GM12872 (cell line): ENCODE measurements around the gene LAMA5.

Experiments used
- CTCF ChIP-seq: IDR thresholded peaks from 3 replicates; pipeline ENCODE4 v1.5.1; 2011; ENCODE audit warnings: low read depth, mild to moderate bottlenecking, low read length, moderate library complexity; ENCODE audit not compliant: insufficient read depth

Gene LAMA5

DNA sequence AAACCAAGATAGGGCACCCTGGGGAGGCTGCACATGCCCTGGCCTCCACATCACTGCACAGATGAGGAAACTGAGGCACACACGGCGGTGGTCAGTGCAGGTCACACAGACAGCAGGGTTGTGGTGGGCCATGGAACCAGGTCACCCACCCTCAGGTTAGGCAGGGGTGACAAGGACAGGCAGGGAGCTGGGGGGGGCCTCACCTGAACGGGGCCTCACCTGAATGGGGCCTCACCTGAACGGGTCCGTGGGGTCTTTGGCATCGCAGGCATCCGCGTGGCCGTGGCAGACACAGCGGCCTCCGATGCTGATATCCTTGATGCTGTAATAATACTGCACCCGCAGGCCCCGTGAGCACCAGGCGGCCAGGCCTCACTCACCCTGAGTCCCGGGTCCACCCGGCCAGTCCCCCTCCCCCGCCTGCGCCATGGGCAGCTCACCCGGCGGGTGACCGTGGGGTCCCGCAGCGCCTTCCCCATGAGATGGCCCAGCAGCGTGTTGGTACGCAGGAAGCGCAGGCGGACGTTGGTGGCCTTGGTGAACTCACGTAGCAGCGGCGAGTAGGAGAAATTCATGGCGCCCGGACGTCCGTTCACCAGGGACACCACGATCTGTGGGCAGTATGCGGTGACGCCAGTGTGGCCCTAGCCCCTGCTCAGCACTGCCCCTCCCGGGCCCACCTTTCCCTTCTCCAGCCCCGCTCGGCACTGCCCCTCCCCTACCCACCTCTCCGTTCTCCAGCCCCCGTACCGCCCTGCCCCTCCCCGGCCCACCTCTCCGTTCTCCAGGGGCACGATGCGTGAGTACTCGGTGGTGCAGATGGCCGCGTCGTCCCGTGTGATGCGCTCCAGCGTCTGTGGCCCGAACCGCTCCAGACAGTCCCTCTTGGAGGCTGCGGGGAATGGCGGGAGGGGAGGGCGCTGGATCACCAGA is 15.4 kb downstream of the LAMA5 start:
- no peak for TF ChIP-seq CTCF

DNA sequence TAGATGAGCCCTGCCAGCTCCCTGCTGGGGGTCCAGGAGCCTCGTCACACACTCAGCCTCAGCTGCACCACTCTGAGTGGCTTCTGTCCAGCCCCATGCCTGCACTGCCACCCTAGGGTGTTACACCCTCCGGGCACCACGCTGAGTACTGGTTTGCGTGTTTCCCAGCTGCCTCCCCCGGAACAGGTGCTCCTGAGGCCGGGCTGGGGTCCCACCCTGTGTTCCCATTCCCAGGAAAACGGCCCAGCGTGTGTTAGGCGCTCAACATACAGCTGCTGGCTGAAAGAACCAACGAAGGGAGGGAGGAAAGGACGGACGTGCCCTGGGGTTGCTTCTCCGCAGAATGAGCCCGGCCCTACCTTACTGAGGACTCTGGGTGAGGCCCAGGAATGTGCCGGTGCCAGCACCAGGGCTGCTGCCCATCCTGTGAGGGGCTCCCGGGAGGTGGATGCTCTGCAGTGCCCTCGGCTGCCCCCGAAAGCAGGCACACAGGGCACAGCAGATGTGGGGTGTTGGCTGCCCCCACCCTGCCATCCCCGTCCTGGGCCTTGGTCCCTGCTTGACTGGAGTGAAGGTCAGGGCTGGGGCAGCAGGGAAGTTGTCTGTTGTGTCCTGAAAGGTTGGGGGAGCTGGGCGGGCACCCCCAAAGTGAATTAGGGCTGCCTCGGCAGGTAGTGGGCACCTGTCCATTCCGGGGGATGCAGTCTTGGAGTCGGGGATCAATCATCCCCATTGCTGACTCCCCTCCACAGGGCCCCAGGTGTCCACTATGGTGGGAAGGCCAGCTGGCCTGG is 16.3 kb downstream of the LAMA5 start:
- TF ChIP-seq CTCF, result no peak

- TF ChIP-seq CTCF, result no peak
Measured at GRCh38 chr20:62350098-62350628, 16.9 kb downstream of the LAMA5 start.

- TF ChIP-seq CTCF, result no peak
Measured at GRCh38 chr20:62349556-62350097, 17.5 kb downstream of the LAMA5 start.

- TF ChIP-seq CTCF, result no peak
Measured at GRCh38 chr20:62348604-62349003, 18.5 kb downstream of the LAMA5 start.

GRCh38 chr20:62347445-62347844 is 19.7 kb downstream of the LAMA5 start:
- no peak for TF ChIP-seq CTCF

DNA sequence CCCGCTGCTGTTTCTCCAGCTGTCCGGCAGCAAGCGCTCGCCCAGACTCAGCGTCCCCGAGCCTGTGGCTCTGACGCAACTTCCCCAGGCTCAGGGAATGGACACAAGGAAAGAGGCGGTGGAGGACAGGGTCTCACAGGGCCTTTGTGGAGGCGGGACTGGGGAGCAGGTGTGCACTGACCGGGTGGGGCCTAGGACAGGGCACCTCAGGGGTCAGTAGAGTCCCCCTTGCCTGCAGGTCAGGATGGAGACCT is 20.0 kb downstream of the LAMA5 start:
- TF ChIP-seq CTCF, result no peak
